Heart right ventricle (tissue), 16 donors: ENCODE data around the gene LCE3E. TPM values are rescaled to one million over a fixed set of nuclear protein-coding genes. Genes with fewer than 3 reads are reported as not detected.

Source experiments
- ATAC-seq, 8 donors: fragments of 200-7000 bp; cut with Tn5 transposase; one replicate each; pipeline ENCODE4 v1.9.1; 2020; ENCODE audit warnings: mild to moderate bottlenecking in 8 of 8, moderate library complexity in 8 of 8, moderate number of reproducible peaks in 1 of 8
- DNase-seq, 2 donors: peaks; one replicate each; pipeline ENCODE4 v3.0.0-alpha.2; 2020
- H3K27ac ChIP-seq, 10 donors: fragments of 200-600 bp; sonication (generic) in 2 of 10; one replicate each; pipeline versions ENCODE4 v1.5.0 to v1.8.0; 2020 to 2022; ENCODE audit warnings: mild to moderate bottlenecking in 3 of 10
- H3K27me3 ChIP-seq, 7 donors: fragments of 200-600 bp; one replicate each; pipeline ENCODE4 v1.8.0; 2021 to 2022; ENCODE audit warnings: mild to moderate bottlenecking in 2 of 7
- H3K36me3 ChIP-seq, 9 donors: fragments of 200-600 bp; sonication (generic) in 1 of 9; one replicate each; pipeline versions ENCODE4 v1.5.0 to v1.8.0; 2020 to 2022; ENCODE audit warnings: mild to moderate bottlenecking in 2 of 9
- H3K4me1 ChIP-seq, 9 donors: fragments of 200-600 bp; sonication (generic) in 1 of 9; one replicate each; pipeline versions ENCODE4 v1.5.0 to v1.8.0; 2020 to 2022; ENCODE audit warnings: mild to moderate bottlenecking in 4 of 9
- H3K4me3 ChIP-seq, 10 donors: fragments of 200-600 bp; sonication (generic) in 2 of 10; one replicate each; pipeline versions ENCODE4 v1.5.0 to v1.8.0; 2020 to 2022; ENCODE audit warnings: mild to moderate bottlenecking in 7 of 10, moderate library complexity in 2 of 10
- H3K9me3 ChIP-seq, 11 donors: fragments of 200-600 bp in 10 of 11; sonication (generic) in 2 of 11; one replicate each; pipeline versions ENCODE4 v1.5.0 to v1.8.0; 2013 to 2022; ENCODE audit warnings: mild to moderate bottlenecking in 2 of 11, control low read depth in 1 of 11, moderate library complexity in 1 of 11
- WGBS, 2 donors: extraction: QIAGEN DNeasy Blood & Tissue Kit; methylation state at CpG; one replicate each; pipeline ENCODE4 v1.1.7; 2013; ENCODE audit warnings: inconsistent platforms in 1 of 2; 5-methylcytosine and 5-hydroxymethylcytosine counted together
- intact Hi-C, 10 donors: fragments of 100-400 bp; cut with DNase I; formaldehyde crosslinking; loops; one replicate each; pipeline versions ENCODE4 v1.11.1 to v1.14.2; 2022
- polyA plus RNA-seq, 2 donors: library from polyadenylated mRNA; stranded (reverse); fragments of 200-250 nt; gene quantifications; one replicate each; pipeline ENCODE4 v1.2.3, GENCODE V29; 2013
- total RNA-seq, 10 donors: library from RNA; stranded (reverse); fragmentation: NEBNext Ultra II Directional in 3 of 10; extraction: Animal tissue kit (Norgen Biotek cat#: 25700) in 3 of 10; gene quantifications; one replicate each; pipeline versions ENCODE4 v1.2.1 to v1.2.4, GENCODE V29; 2021 to 2023
- TF ChIP-seq, protein P1 (sequence below), 9 donors: fragments of 200-600 bp; sonication (generic) in 2 of 9; IDR thresholded peaks; one replicate each; pipeline versions ENCODE4 v1.5.0 to v1.8.0; 2021 to 2022; ENCODE audit warnings: antibody characterized with exemption in 9 of 9, mild to moderate bottlenecking in 5 of 9, moderate library complexity in 1 of 9
- donor health status: Arrhythmogenic right ventricular cardiomyopathy.
- donor health status: ischemic (EF 13 %, LVEDD 7.1; RV severe dilation, severe dysfunction).
- donor health status: healthy with polysubstance abuse.
- donor health status: DM: no; HTN: yes; CAD: no.
- donor health status: DM: no; HTN: no; CAD: no.
- donor health status: ischemic (EF 25% LVEDD 6.9; RV normal size, moderate dysfunction).
- donor health status: ischemic (EF 25% LVEDD 5.7; RV mildly dilated, moderate dysfunction).
- donor health status: healthy.
- donor health status: DM: yes; HTN: yes; CAD: no.
- donor health status: Ischemic cardiomyopathy.
- donor health status: ischemic (EF 35%, LVEDD 5.7; RV mildly dilated, moderate dysfunction).
- donor health status: nonischemic (EF 11% LVEDD 7.7; RV severe dilation, severe dysfunction).
- donor health status: DM: yes; HTN: yes; CAD: no.
- donor health status: PGD.
- donor health status: ischemic (EF 29% LVEDD 5.4; RV normal size, mild dysfunction).
- donor health status: nonischemic (EF 23%, LVEDD 6.1; RV moderate dilation, normal function).

The LCE3E gene
- total and polyA plus RNA-seq, 12 donors, result not detected

- Histone ChIP-seq H3K4me3 (no peak overlapping the region), H3K36me3 (no peaks in the 10 kb centered on the region), H3K9me3 (peaks cover 0 to 25% (median 3%) of the 10 kb centered on the region in 11 donors), H3K27ac (no peak overlapping the region), H3K27me3 (peaks cover 0 to 8% (median 2%) of the 10 kb centered on the region in 7 donors), H3K4me1 (no peaks in the 10 kb centered on the region)
- no peak for ATAC-seq
- no peak for DNase-seq
- intact Hi-C loops, result no loop called here
- 13 to 18% methylated on average over 1 of the region's 1 CpG for WGBS, 2 donors
- TF ChIP-seq, protein P1, sequence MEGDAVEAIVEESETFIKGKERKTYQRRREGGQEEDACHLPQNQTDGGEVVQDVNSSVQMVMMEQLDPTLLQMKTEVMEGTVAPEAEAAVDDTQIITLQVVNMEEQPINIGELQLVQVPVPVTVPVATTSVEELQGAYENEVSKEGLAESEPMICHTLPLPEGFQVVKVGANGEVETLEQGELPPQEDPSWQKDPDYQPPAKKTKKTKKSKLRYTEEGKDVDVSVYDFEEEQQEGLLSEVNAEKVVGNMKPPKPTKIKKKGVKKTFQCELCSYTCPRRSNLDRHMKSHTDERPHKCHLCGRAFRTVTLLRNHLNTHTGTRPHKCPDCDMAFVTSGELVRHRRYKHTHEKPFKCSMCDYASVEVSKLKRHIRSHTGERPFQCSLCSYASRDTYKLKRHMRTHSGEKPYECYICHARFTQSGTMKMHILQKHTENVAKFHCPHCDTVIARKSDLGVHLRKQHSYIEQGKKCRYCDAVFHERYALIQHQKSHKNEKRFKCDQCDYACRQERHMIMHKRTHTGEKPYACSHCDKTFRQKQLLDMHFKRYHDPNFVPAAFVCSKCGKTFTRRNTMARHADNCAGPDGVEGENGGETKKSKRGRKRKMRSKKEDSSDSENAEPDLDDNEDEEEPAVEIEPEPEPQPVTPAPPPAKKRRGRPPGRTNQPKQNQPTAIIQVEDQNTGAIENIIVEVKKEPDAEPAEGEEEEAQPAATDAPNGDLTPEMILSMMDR (IDR thresholded peaks at IDR 0.05), result no peak
These were observed 41.4 kb downstream of the LCE3E start for GRCh38 chr1:152525080-152525641.

- Histone ChIP-seq H3K9me3 (peaks cover 0 to 18% (median 3%) of the 10 kb centered on the region in 11 donors), H3K4me1 (peaks cover 0 to 2% (median under 1%) of the 10 kb centered on the region in 9 donors), H3K27me3 (peaks cover 0 to 30% (median 18%) of the 10 kb centered on the region in 7 donors), H3K36me3 (no peaks in the 10 kb centered on the region), H3K27ac (no peak overlapping the region), H3K4me3 (no peak overlapping the region)
- intact Hi-C loops, result no loop called here
- 54 to 60% methylated on average over 4 of the region's 4 CpGs for WGBS, 2 donors
- ATAC-seq (no peak), DNase-seq (no peak)
- TF ChIP-seq, protein P1 (IDR thresholded peaks at IDR 0.05), result no peak
These were observed 46.0 kb downstream of the LCE3E start for GRCh38 chr1:152520561-152521090.

GRCh38 chr1:152519851-152520250, 46.7 kb downstream of the LCE3E start:
- 35 to 37% methylated on average over 1 of the region's 1 CpG for WGBS, 2 donors
- ATAC-seq (no peak), DNase-seq (no peak)
- peaks cover 0 to 10% (median 7%) of the 10 kb centered on the region in 9 donors for H3K4me1 ChIP-seq
- H3K9me3 ChIP-seq, result peaks cover 0 to 18% (median 0%) of the 10 kb centered on the region in 11 donors
- H3K27me3 ChIP-seq, result peaks cover 0 to 38% (median 26%) of the 10 kb centered on the region in 7 donors
- TF ChIP-seq, protein P1 (IDR thresholded peaks at IDR 0.05), result no peak
- no peak overlapping the region for H3K27ac ChIP-seq
- no peaks in the 10 kb centered on the region for H3K36me3 ChIP-seq
- intact Hi-C loops, result no loop called here
- no peak overlapping the region for H3K4me3 ChIP-seq

GRCh38 chr1:152517237-152517811, 49.3 kb downstream of the LCE3E start:
- intact Hi-C loops, result no loop called here
- ATAC-seq (peak in 2 of 8 donors; percentile 37 to 41), DNase-seq (no peak)
- Histone ChIP-seq H3K27me3 (peaks cover 0 to 59% (median 50%) of the 10 kb centered on the region in 7 donors), H3K9me3 (no peaks in the 10 kb centered on the region), H3K27ac (no peak overlapping the region), H3K36me3 (no peaks in the 10 kb centered on the region), H3K4me1 (peaks cover 0 to 10% (median 8%) of the 10 kb centered on the region in 9 donors), H3K4me3 (no peak overlapping the region)
- TF ChIP-seq, protein P1 (IDR thresholded peaks at IDR 0.05), result no peak
- 52 to 64% methylated on average over 7 of the region's 7 CpGs for WGBS, 2 donors
